GM19452 (cell line): ENCODE measurements around the gene RSBN1.
"Not testable (repeated sequence)": the region's sequence is repeated elsewhere in the genome, so short reads cannot be mapped to it uniquely, and the experiment has no call there.

Experiments used
- ATAC-seq: cut with Tn5 transposase; IDR thresholded peaks from one replicate; pipeline ENCODE4 v1.9.1; 2021; ENCODE audit not compliant: unreplicated experiment

RSBN1 gene

DNA sequence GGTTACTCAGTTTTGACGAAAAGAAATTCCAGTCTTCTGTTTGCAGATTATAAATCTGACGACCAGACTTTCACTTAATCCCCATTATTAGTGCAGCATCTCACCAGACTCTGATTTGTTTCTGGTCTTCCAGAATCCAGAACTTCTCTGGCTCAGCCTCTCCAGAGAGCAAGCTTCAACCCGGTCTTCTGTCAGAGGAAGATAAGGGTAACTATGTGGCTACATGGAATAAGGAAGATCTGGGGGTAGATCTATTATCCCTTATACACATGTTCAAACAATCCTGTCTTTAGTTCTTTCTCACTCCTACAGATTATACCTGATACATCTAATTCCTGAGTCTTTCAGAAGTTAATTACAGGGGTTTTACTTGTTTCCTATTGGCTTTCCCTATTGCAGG lies 62.9 kb downstream of the RSBN1 start:
- no peak for ATAC-seq

DNA sequence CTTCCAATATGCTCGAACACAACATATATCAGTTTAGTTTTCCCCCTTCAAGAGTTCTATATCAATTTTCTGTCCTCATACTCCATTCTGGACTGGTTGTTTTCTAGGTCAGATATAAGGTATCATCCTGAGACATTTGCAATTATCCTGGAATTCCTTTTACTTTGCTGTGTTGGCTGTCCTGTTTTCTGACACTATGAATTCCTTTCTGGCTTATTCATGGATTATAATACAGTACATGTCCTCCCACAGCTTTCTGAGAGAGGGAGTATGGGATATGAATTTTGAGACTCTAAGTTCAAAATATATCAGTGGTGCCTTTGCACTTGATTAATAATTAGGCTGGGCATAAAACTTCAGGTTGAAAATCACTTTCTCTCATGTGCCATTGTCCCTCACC lies 64.9 kb downstream of the RSBN1 start:
- no peak for ATAC-seq

DNA sequence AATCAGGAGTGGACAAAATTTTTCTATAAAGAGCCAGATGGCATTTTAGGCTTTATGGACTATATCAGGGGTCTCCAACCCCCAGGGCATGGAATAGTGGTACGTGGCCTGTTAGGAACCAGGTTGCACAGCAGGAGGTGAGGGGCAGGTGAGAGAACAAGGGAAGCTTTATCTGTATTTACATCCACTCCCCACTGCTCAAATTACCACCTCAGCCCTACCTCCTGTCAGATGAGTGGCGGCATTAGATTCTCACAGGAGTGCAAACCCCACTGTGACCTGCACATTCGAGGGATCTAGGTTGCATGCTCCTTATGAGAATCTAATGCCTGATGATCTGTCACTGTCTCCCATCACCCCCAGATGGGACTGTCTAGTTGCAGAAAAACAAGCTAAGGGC lies 66.9 kb downstream of the RSBN1 start:
- no peak for ATAC-seq

DNA sequence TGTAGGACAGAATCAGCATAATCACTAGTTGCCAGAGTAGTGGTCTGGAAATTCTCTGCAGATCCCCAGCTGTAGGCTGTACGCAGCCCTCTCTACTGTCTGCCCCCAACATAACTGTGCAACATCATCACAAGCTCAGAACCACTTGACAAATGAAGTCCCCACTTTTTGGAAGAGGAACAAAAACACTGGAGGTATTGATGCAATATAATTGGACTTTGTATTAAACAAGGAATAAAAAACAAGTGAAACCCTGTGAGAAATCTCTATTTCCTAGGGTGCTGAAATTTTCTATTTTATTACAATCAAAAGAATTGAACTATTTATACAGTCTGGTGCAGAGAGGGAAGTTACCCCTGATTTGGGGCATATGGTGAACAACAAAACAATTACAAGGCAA lies 68.2 kb downstream of the RSBN1 start:
- no peak for ATAC-seq

DNA sequence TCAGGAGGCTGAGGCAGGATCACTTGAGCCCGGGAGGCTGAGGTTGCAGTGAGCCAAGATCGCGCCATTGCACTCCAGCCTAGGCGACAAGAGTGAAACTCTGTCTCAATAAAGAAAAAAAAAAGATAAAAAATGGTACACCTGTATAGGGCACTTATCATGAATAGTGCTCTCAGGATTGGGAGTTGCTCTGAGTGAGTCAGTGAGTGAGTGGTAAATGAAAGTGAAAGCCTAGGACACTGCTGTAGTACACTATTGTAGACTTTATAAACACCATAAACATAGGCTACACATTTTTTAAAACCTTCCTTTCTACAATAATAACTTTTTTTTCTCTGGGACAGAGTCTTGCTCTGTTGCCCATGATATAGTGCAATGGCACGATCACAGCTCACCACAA lies 69.8 kb downstream of the RSBN1 start:
- ATAC-seq = no peak

DNA sequence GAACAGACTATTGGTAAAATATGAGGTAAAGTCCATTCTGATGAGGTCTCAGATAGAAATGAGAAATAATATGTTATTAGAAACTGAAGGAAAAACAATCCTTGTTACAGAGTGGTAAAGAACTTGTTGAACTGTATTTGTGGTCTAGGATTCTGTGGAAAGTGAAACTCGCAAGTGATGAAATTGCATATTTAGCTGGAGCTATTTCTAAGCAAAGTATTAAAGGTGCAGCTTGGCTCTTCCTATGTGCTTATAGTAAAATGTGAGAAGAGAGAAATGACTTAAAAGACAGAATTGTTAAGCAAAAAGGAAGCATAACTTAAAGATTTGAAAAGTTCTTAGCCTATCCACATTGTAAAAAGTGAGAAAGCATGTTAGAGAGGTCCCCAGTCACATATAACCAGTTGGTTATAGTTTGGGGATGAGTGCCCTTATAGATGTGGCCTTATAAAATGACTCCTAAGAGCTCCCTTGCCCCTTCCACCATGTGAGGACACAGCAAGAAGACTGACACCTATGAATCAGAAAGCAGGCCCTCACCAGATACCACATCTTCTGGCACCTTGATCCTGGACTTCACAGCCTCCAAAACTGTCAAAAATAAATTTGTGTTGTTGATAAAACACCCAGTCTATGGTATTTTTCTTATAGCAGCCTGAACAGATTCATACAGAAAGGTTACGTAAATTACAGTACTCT lies 77.8 kb downstream of the RSBN1 start:
- ATAC-seq = no peak

DNA sequence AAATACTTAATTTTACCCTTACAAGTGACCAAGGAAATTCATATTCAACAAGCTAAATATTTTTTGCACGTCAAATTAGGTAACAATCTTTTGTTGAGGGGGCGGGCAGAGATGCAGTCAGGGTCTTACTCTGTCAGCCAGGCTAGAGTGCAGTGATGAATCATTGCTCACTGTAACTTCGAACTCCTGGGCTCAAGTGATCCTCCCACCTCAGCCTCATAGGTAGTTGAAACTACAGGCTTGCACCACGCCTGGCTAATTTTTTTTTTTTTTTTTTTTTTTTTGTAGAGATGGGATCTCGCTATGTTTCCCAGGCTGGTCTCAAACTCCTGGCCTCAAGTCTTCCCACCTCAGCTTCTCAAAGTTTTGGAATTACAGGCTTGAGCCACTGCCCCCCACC lies 79.5 kb downstream of the RSBN1 start:
- ATAC-seq = no peak

DNA sequence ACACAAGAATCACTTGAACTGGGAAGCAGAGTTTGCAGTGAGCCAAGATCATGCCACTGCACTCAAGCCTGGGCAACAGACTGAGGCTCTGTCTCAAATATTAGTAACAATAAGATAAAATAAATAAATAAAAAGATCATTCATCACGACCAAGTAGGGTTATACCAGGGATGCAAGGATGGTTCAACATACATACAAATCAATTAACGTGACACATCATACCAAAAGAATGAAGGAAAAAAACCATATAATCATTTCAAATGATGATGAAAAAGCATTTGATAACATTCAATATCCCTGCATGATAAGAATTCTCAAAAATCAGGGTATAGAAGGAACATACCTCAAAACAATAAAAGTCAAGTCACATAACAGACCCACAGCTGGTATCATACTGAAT lies 91.3 kb downstream of the RSBN1 start:
- no peak for ATAC-seq

DNA sequence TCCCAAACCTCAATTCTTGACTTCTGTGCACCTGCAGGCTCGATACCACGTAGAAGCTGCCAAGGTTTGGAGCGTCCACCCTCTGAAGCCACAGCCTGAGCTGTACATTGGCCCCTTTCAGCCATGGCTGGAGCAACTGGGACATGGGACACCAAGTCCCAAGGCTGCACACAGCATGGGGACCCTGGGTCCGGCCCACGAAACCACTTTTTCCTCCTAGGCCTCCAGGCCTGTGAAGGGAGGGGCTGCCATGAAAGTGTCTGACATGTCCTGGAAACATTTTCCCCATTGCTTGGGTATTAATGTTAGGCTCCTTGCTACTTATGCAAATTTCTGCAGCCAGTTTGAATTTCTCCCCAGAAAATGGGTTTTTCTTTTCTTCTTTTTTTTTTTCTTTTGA lies 93.7 kb downstream of the RSBN1 start:
- ATAC-seq = not testable (repeated sequence)

DNA sequence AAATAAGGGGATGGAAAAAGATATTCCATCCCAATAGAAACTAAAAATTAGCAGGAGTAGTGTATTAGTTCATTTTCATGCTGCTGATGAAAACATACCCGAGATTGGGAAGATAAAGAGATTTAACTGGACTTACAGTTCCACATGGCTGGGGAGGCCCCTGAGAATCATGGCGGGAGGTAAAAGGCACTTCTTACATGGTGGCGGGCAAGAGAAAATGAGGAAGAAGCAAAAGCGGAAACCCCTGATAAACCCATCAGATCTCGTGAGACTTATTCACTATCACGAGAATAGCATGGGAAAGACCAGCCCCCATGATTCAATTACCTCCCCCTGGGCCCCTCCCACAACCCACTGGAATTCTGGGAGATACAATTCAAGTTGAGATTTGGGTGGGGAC lies 94.8 kb downstream of the RSBN1 start:
- ATAC-seq = not testable (repeated sequence)

DNA sequence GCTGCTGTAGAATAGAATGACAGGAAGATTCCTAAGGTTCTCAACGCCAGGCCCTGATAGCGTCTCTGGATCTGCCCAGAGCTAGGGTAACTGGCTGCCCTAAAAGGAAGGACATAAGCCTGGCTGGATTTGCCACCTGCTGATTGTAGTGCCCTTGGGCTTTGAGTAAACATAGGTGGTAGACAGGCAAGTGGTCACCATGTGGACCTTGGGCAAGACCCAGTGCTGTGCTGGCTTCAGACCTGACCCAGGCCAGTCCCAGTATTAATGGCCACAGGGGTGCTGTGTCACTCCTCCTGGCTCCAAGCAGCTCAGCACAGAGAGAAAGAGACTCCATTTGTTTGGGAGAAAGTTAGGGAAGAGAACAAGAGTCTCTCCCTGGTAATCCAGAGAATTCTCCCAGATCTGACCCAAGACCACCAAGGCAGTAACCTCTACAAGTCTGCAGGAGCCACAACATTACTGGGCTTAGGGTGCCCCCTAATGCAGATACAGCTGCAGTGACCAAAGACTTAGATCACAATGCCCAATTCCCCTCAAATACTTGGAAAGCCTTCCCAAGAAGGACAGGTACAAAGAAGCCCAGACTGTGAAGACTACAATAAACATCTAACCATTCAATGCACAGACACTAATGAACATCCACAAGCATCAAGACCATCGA lies 97.5 kb downstream of the RSBN1 start:
- ATAC-seq = no peak
